CD14-positive monocyte (primary cell): ENCODE data around the gene STK32B. TPM values are rescaled to one million over a fixed set of nuclear protein-coding genes. Genes with fewer than 3 reads are reported as not detected.

Source experiments
- DNase-seq, 3 donors: peaks; one replicate each; pipeline ENCODE4 v3.0.0-alpha.2; 2011 to 2022
- H2AFZ ChIP-seq: 2 replicates; pipeline ENCODE4 v1.6.0; 2012; ENCODE audit warnings: mild to moderate bottlenecking, low read depth, low read length, inconsistent platforms; ENCODE audit not compliant: insufficient read depth, poor library complexity, severe bottlenecking
- H3K27ac ChIP-seq, 2 donors: 1 replicate in 1 of 2; 2 replicates in 1 of 2; pipeline ENCODE4 v1.5.1; 2012 to 2013; ENCODE audit warnings: low read length in 2 of 2, control low read depth in 1 of 2, inconsistent platforms in 1 of 2, low read depth in 1 of 2, mild to moderate bottlenecking in 1 of 2
- H3K27me3 ChIP-seq, 2 donors: one replicate each; pipeline versions ENCODE4 v1.6.0 to v1.6.1; 2011 to 2013; ENCODE audit warnings: low read length in 2 of 2; ENCODE audit not compliant: control insufficient read depth in 2 of 2, insufficient read depth in 2 of 2
- H3K36me3 ChIP-seq, 2 donors: replicated peaks in 1 of 2; 1 replicate in 1 of 2; 2 replicates in 1 of 2; pipeline versions ENCODE4 v1.5.1 to v1.6.1; 2012 to 2013; ENCODE audit warnings: low read length in 2 of 2, control low read depth in 1 of 2, inconsistent platforms in 1 of 2, mild to moderate bottlenecking in 1 of 2; ENCODE audit not compliant: insufficient read depth in 2 of 2, control insufficient read depth in 1 of 2
- H3K4me1 ChIP-seq, 2 donors: 1 replicate in 1 of 2; 2 replicates in 1 of 2; pipeline versions ENCODE4 v1.5.1 to v1.6.1; 2012 to 2013; ENCODE audit warnings: low read length in 2 of 2, control low read depth in 1 of 2, inconsistent platforms in 1 of 2, mild to moderate bottlenecking in 1 of 2, moderate library complexity in 1 of 2; ENCODE audit not compliant: insufficient read depth in 2 of 2, control insufficient read depth in 1 of 2
- H3K4me2 ChIP-seq: replicated peaks from 2 replicates; pipeline ENCODE3; 2012; ENCODE audit warnings: low read length, moderate library complexity, mild to moderate bottlenecking; ENCODE audit not compliant: poor library complexity, severe bottlenecking; ENCODE audit errors: extremely low read depth
- H3K4me3 ChIP-seq, 3 experiments: fragments of 200-600 bp in 1 of 3; sonication (generic) in 1 of 3; replicated peaks in 1 of 3; 1 replicate in 2 of 3; 2 replicates in 1 of 3; pipeline ENCODE4 v1.5.1; 2011 to 2013; ENCODE audit warnings: low read length in 3 of 3, mild to moderate bottlenecking in 3 of 3, control low read depth in 2 of 3, low read depth in 2 of 3, inconsistent platforms in 1 of 3, moderate library complexity in 1 of 3
- H3K79me2 ChIP-seq: 2 replicates; pipeline ENCODE4 v1.6.0; 2012; ENCODE audit warnings: mild to moderate bottlenecking, control low read depth, inconsistent platforms, low read length, moderate library complexity; ENCODE audit not compliant: insufficient read depth
- H3K9ac ChIP-seq: 2 replicates; pipeline ENCODE4 v1.6.0; 2017; ENCODE audit warnings: low read length, mild to moderate bottlenecking; ENCODE audit not compliant: insufficient read depth, poor library complexity, severe bottlenecking
- H3K9me3 ChIP-seq, 2 donors: replicated peaks in 1 of 2; 1 replicate in 1 of 2; 2 replicates in 1 of 2; pipeline versions ENCODE4 v1.5.1 to v1.6.1; 2012 to 2013; ENCODE audit warnings: low read length in 2 of 2, control low read depth in 1 of 2; ENCODE audit not compliant: control insufficient read depth in 1 of 2, insufficient read depth in 1 of 2
- H4K20me1 ChIP-seq: 2 replicates; pipeline ENCODE4 v1.6.0; 2012; ENCODE audit warnings: mild to moderate bottlenecking, low read length, control low read depth, moderate library complexity; ENCODE audit not compliant: insufficient read depth
- H3K27ac Mint-ChIP-seq, 7 donors: one replicate each; pipeline ENCODE4 v1.8.0; 2020; ENCODE audit warnings: mild to moderate bottlenecking in 7 of 7, mixed read lengths in 7 of 7, moderate library complexity in 6 of 7, inconsistent platforms in 2 of 7
- H3K27me3 Mint-ChIP-seq, 3 donors: one replicate each; pipeline ENCODE4 v1.8.0; 2021 to 2022; ENCODE audit warnings: low read depth in 3 of 3, mild to moderate bottlenecking in 3 of 3, mixed read lengths in 3 of 3, moderate library complexity in 3 of 3, inconsistent platforms in 1 of 3
- H3K36me3 Mint-ChIP-seq, 2 donors: one replicate each; pipeline ENCODE4 v1.8.0; 2020; ENCODE audit warnings: mixed read lengths in 2 of 2, inconsistent platforms in 1 of 2, mild to moderate bottlenecking in 1 of 2
- H3K4me1 Mint-ChIP-seq: one replicate; pipeline ENCODE4 v1.8.0; 2020; ENCODE audit warnings: mild to moderate bottlenecking, mixed read lengths
- H3K4me3 Mint-ChIP-seq, 2 donors: one replicate each; pipeline ENCODE4 v1.8.0; 2020; ENCODE audit warnings: mild to moderate bottlenecking in 2 of 2, mixed read lengths in 2 of 2, moderate library complexity in 1 of 2
- H3K9me3 Mint-ChIP-seq, 7 donors: one replicate each; pipeline ENCODE4 v1.8.0; 2020 to 2022; ENCODE audit warnings: mixed read lengths in 7 of 7, mild to moderate bottlenecking in 6 of 7, moderate library complexity in 6 of 7, inconsistent platforms in 2 of 7
- WGBS: methylation state at CpG from one replicate; pipeline ENCODE4 v1.1.5; 2013; ENCODE audit warnings: missing lambda C conversion rate; ENCODE audit not compliant: insufficient coverage; 5-methylcytosine and 5-hydroxymethylcytosine counted together
- intact Hi-C, 2 donors: fragments of 100-400 bp; cut with micrococcal nuclease; formaldehyde crosslinking; loops; one replicate each; pipeline versions ENCODE4 v1.15.0 to v1.15.1; 2023
- polyA plus RNA-seq, 3 donors: library from polyadenylated mRNA; depleted of rRNA in 1 of 3; unstranded in 2 of 3; stranded (reverse) in 1 of 3; fragments of 300-500 nt in 2 of 3; fragments of >200 nt in 1 of 3; fragmentation: Illumina TruSeq in 2 of 3; gene quantifications; 1 replicate in 2 of 3; 2 replicates in 1 of 3; pipeline ENCODE4 v1.2.3, GENCODE V29; 2012 to 2021
- TF ChIP-seq, protein P1 (sequence below): fragments of 200-600 bp; IDR thresholded peaks from one replicate; pipeline ENCODE4 v1.8.0; 2022; ENCODE audit warnings: antibody characterized with exemption, mild to moderate bottlenecking

STK32B gene
- polyA plus RNA-seq, 3 donors = 0.61 to 1.7 (median 0.75) TPM

DNA sequence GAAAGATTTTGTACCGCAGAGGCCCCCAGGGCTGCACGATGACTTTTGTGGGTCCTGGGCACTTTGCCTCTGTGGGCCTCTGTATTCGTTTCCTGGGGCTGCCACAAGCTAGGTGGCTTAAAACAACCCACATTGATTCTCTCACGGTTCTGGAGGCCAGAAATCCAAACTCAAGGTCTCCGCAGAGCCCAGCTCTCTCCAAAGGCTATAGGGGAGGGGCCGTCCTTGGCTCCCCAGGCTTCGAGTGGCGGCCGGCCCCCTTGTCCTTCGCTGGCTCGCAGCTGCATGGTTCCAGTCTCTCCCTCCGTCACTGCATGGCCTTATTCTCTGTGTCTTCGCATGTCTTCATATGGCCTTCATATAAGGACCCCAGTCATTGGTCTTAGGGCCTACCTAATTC, 415.8 kb downstream of the STK32B start:
- H3K79me2 ChIP-seq = no peaks in the 10 kb centered on the region
- no peak for DNase-seq
- H3K27me3 ChIP-seq = no peaks in the 10 kb centered on the region
- Mint-ChIP-seq H3K9me3 (no peaks in the 10 kb centered on the region), H3K4me3 (no peak overlapping the region), H3K27ac (no peak overlapping the region), H3K36me3 (peaks cover 2 to 9% of the 10 kb centered on the region in 2 donors), H3K27me3 (no peaks in the 10 kb centered on the region), H3K4me1 (peaks cover 5% of the 10 kb centered on the region)
- intact Hi-C loops = no loop called here
- TF ChIP-seq, protein P1, sequence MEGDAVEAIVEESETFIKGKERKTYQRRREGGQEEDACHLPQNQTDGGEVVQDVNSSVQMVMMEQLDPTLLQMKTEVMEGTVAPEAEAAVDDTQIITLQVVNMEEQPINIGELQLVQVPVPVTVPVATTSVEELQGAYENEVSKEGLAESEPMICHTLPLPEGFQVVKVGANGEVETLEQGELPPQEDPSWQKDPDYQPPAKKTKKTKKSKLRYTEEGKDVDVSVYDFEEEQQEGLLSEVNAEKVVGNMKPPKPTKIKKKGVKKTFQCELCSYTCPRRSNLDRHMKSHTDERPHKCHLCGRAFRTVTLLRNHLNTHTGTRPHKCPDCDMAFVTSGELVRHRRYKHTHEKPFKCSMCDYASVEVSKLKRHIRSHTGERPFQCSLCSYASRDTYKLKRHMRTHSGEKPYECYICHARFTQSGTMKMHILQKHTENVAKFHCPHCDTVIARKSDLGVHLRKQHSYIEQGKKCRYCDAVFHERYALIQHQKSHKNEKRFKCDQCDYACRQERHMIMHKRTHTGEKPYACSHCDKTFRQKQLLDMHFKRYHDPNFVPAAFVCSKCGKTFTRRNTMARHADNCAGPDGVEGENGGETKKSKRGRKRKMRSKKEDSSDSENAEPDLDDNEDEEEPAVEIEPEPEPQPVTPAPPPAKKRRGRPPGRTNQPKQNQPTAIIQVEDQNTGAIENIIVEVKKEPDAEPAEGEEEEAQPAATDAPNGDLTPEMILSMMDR = no peak
- no peaks in the 10 kb centered on the region for H4K20me1 ChIP-seq
- H2AFZ ChIP-seq = no peak overlapping the region
- no peaks in the 10 kb centered on the region for H3K36me3 ChIP-seq
- H3K4me2 ChIP-seq = no peak overlapping the region
- H3K4me1 ChIP-seq = no peaks in the 10 kb centered on the region
- H3K9ac ChIP-seq = no peak overlapping the region
- no peak overlapping the region for H3K27ac ChIP-seq
- H3K9me3 ChIP-seq = no peaks in the 10 kb centered on the region
- H3K4me3 ChIP-seq = no peak overlapping the region
- WGBS = 97% methylated on average over 11 of the region's 13 CpGs

DNA sequence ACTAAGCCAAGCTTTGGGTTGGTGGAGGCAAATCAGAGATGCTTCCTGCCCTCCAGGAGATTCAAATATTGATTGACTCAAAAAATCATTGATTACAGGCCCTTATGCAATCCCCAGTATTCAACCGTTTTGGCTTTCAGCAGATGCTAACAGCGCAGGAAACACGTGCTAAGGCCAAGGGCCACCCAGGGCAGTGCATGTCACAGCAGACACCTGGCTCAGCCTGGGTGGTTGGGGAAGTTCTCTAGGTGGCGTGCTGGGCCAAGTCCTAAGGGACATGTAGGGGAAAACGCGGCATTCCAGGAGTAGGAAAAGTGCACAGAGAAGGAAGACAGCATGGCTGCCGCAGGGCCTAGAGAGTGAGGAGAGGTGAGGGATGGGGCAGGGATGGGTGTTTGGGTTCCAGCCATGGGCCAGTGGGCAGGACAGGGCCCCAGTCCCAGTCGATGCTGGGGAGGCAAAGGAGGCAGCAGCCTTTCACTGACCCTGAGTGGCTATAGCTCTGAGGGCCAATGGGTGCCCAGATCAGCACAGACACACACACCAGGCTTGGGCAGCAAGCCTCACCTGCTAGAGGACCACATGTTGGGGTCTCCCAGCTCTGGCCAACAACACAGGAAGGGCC, 418.0 kb downstream of the STK32B start:
- H3K4me2 ChIP-seq = no peak overlapping the region
- intact Hi-C loops = no loop called here
- Mint-ChIP-seq H3K4me1 (peaks cover 5% of the 10 kb centered on the region), H3K4me3 (no peak overlapping the region), H3K27ac (no peak overlapping the region), H3K27me3 (no peaks in the 10 kb centered on the region), H3K36me3 (peaks cover 2 to 9% of the 10 kb centered on the region in 2 donors), H3K9me3 (no peaks in the 10 kb centered on the region)
- no peaks in the 10 kb centered on the region for H3K27me3 ChIP-seq
- no peaks in the 10 kb centered on the region for H4K20me1 ChIP-seq
- TF ChIP-seq, protein P1 = no peak
- H3K4me3 ChIP-seq = no peak overlapping the region
- H3K4me1 ChIP-seq = no peaks in the 10 kb centered on the region
- no peak for DNase-seq
- H3K36me3 ChIP-seq = no peaks in the 10 kb centered on the region
- H3K79me2 ChIP-seq = no peaks in the 10 kb centered on the region
- no peak overlapping the region for H3K27ac ChIP-seq
- H2AFZ ChIP-seq = no peak overlapping the region
- H3K9ac ChIP-seq = no peak overlapping the region
- 97% methylated on average over 8 of the region's 8 CpGs for WGBS
- H3K9me3 ChIP-seq = no peaks in the 10 kb centered on the region
